ENCODE data around the gene GMNN. TPM values are rescaled to one million over a fixed set of nuclear protein-coding genes. Genes with fewer than 3 reads are reported as not detected.
A peak's percentile ranks its signal among the peaks of the same experiment; 100 is the strongest.
"Not testable (repeated sequence)": the region's sequence is repeated elsewhere in the genome, so short reads cannot be mapped to it uniquely, and the experiment has no call there.

GMNN gene
- polyA plus RNA-seq (ENCODE audit: insufficient read length): 15.7 TPM

DNA sequence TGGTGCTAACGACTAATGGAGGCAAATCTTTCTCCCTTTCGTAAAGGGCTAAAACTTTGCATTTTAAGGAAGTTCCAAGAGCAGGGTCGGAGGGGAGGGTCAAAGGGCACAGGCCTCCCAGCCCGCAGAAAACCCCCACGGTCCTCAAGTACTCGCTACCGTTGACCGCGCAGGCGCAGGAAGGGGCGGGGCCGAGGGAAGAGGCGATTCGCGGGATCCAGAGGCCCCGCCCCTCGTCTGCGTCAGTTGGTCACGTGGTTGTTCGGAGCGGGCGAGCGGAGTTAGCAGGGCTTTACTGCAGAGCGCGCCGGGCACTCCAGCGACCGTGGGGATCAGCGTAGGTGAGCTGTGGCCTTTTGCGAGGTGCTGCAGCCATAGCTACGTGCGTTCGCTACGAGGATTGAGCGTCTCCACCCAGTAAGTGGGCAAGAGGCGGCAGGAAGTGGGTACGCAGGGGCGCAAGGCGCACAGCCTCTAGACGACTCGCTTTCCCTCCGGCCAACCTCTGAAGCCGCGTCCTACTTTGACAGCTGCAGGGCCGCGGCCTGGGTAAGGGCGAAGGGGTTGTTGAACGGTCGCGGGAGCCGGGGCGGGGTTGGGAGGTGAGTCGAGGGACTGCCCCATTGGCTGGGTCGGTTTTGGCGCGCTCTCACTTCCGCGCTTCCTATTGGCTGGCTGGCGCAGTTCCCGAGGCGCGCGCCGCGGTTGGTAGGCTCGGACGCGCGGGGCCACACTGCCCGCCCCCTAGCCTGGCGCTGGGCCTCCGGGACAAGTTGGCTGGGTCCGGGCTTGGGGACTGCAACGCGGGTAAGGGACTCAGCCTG, at the start of gene GMNN:
Gene GMNN, plus strand, starts transcription at position 242 of the 824 bp plus-strand sequence. CDS start 2,310 bp downstream, outside the sequence.
- DNase-seq (ENCODE audit: low read depth): peak; percentile 90

DNA sequence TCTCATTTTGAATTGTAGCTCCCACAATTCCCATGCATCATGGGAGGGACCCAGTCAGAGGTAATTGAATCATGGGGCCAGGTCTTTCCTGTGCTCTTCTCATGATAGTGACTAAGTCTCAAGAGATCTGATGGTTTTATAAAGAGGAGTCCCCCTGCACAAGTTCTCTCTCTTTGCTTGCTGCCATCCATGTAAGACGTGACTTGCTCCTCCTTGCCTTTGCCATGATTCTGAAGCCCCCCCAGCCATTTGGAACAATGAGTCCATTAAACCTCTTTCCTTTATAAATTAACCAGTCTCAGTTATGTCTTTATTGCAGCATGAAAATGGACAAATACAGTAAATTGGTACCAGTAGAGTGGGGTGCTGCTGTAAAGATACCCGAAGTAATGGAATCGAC, 44.1 kb upstream of the GMNN start:
- DNase-seq (ENCODE audit: low read depth): not testable (repeated sequence)

DNA sequence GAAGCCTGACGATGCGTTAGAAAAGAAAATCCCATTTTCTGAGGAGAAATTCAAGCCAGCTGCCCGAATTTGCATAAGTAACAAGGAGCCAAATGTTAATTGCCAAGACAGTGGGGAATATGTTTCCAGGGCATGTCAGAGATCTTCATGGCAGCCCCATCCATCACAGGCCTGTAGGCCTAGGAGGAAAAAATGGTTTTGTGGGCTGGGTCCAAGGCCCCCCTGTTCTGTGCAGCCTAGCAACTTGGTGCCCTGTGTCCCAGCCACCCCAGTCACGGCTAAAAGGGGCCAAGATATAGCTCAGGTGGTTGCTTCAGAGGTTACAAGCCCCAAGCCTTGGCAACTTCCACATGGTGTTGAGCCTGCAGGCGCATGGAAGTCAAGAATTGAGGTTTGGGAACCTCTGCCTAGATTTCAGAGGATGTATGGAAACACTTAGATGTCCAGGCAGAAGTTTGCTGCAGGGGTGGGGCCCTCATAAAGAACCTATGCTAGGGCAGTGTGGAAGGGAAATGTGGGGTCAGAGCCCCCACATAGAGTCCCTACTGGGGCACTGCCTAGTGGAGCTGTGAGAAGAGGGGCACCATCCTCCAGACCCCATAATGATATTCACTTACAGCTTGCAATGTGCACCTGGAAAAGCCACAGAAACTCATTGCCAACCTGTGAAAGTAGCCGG, 43.1 kb upstream of the GMNN start:
- DNase-seq (ENCODE audit: low read depth): not testable (repeated sequence)

DNA sequence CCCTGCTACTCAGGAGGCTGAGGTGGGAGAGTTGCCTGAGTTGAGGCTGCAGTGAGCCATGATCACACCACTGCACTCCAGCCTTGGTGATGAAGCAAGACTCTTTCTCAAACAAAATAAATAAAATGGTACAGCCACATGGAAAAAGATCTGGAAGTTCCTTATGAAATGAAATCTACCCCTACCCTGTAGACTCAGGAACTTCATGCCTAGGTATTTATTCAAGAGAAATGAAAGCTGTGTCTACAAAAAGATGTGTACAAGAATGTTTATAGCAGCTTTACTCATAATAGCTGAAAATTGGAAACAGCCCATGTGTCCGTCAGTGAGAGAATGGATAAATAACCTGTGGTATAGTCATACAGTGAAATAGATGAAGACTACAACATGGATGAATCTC, 40.6 kb upstream of the GMNN start:
- no peak for DNase-seq (ENCODE audit: low read depth)

DNA sequence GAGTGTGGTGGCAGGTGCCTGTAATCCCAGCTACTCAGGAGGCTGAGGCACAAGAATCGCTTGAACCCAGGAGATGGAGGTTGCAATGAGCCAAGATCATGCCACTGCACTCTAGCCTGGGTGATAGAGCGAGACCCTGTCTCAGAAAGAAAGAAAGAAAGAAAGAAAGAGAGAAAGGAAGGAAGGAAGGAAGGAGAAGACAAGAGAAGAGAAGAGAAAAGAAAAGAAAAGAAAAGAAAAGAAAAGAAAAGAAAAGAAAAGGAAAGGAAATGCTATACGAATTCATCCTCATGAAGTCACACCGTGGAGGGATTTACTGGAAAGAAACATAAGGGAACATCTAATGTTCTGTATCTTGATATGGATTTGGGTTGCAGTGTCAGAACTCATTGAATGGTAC, 40.0 kb upstream of the GMNN start:
- not testable (repeated sequence) for DNase-seq (ENCODE audit: low read depth)

DNA sequence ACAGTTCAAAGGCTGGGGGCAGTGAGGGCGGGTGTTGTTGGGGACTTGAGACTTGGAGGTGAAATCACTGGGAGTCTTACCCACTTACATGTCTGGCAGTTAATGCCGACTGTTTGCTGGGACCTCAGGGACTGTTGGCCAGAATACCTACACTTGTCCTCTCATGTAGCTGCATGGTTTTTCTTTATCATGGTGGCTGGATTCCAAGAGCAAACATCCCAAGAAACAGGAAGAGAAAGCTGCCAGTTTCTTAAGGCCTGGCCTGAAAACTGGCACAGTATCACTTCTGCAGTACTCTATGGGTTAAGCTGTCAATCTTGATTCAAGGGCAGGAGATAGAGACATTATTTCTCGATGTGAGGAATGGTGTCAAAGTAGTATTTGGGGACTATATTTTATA, 36.0 kb upstream of the GMNN start:
- DNase-seq (ENCODE audit: low read depth): no peak

DNA sequence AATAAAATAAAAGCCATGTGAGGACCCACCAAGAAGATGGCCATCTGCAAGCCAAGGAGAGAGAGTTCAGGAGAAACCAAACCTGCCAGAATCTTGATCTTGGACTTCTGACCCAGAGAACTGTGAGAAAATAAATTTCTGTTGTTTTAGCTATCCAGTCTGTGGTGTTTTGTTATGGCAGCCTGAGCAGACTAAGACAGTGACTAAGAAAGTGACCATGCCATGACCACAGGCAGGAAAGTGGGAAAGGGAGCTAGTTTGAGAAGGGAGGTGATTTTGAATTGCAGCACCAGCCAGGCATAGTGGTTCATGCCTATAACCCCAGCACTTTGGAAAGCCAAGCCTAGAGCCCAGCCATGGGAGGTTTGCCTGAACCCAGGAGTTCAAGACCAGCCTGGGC, 33.9 kb upstream of the GMNN start:
- DNase-seq (ENCODE audit: low read depth): no peak

DNA sequence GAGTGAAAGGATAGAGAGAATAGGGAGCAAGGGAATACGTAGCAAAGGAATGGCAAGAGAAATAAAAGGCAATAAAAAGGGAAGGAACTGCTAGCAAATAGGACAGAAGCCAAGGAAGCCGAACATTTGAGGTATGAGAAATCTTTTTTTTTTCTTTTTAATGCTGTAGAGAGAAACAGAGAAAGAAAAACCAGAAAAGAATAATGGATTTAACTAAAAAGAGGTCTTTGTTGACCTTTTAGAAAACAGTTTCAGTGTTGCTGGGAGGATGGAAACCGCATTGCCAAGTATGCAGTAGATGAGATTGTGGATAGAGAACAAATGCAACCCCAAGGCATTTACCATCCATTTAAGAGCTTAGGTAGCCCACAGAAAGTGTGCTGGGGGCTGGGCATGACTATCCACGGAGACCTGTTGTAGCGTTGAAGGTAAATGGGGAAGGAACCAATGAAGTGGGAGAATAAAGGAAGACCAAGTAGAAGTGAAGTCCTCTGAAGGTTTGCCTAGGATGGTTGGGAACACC, 32.5 kb upstream of the GMNN start:
- DNase-seq (ENCODE audit: low read depth): no peak

DNA sequence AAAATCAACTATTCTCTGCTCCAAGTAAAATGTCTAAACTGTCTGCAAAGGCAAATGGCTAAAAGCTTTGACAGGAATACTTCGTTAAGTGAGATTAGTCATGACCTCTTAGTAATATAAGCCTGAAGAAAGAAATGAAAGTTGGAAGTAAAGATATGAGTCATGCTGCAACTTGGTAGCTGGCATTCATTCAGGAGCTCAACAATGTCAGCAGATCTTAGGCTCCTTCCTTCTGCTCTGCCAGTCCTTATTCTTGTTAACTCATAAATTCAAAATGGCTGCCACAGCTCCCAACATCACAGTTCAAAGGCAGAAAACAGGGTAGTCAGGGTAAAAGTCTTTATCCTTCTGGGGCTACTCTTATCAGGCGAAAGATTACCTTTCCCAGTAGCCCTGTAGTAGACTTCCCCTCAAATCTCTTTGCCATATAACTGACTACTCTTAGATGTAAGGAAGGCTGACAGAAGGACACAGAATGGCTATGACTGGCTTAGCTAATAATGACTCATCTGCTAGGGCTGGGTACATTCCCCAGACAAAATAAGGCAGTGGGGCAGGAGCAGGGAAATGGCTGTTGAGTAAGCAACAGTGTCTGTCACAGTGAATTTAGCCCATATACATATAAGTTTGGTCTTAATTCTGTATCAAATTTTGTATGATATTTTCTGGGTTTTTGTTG, 31.3 kb upstream of the GMNN start:
- no peak for DNase-seq (ENCODE audit: low read depth)

DNA sequence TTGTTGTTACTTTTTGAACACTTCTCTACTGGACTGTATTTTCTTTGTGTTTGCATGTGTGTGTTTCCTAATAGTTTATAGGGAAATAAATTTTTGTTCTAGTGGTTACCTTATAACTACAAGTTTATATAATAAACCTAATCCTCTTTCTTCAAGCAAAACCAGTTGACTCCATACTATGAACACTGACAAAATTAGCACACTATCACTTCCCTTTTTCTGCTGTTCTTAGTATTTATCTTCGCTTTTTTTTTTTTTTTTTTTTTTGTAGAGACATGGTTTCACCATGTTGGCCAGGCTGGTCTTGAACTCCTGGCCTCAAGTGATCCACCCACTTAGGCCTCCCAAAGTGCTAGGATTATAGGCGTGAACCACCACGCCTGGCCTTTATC, 30.8 kb upstream of the GMNN start:
- no peak for DNase-seq (ENCODE audit: low read depth)

DNA sequence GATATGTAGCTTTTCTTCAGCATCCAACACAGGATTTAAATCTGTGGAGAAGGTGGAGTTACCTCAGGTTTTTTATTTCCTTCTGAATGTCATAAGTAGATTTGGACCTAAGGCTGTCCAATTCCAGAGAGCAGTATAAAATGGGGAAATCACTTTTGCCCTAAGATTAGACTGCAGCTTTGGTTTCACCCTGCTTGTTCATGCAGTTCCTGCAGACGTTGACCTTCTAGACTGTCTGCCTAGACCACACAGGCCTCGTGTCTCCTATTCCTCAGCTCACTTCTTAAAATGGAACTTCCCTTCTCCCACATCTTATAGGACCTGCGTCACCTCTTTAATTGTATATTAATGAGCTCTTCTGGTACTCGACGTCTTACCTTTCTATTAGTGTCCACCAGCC, 29.8 kb upstream of the GMNN start:
- DNase-seq (ENCODE audit: low read depth): no peak

DNA sequence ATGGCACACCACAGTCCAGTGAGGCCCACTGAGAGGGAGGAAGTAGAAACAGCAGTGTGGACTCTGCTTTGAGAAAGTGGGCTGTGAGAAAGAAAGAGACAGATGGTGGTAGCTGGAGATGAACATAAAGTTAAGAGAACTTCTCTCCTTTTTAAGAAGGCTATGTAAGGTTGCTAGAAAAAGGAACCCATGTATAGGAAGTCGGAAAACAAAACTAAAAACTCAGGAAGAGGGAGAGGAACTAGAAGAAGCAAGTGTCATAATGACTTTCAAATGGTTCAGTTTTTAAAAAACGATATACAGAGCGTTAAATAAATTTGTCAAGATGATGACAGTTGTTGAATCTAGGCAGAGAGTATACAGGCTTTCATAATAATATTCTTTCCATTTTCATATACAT, 25.4 kb upstream of the GMNN start:
- DNase-seq (ENCODE audit: low read depth): no peak

DNA sequence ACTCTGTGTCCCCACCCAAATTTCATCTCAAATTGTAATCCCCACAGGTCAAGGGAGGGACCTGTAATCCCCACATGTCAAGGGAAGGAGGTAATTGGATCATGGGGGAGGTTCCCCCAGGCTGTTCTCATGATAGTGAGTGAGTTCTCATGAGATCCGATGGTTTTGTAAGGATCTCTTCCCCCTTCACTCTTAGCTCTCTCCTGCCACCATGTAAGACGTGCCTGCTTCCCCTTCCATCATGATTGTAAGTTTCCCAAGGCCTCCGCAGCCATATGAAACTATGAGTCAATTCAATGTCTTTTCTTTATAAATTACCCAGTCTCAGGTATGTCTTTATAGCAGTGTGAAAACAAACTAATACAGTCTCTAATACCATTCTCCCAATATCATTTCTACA, 23.9 kb upstream of the GMNN start:
- not testable (repeated sequence) for DNase-seq (ENCODE audit: low read depth)

DNA sequence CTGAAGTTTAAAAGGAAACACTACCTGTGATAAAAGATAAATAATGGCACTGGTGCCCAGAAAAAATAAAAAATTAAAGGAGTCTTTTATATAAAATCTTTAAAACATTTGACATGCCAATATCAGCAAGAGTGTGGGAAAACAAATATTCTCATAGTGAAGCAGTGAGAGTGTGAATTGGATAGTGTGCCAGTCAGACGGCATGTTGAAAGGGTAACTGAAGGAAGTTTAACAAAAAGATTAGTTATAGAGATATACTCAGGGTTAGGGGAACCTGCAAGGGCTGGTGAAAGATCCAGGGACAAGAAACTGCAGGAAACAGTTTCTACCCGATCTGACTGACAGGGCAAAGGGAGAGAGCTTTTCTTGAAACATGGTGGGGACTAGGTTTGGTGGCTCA, 22.2 kb upstream of the GMNN start:
- DNase-seq (ENCODE audit: low read depth): no peak

DNA sequence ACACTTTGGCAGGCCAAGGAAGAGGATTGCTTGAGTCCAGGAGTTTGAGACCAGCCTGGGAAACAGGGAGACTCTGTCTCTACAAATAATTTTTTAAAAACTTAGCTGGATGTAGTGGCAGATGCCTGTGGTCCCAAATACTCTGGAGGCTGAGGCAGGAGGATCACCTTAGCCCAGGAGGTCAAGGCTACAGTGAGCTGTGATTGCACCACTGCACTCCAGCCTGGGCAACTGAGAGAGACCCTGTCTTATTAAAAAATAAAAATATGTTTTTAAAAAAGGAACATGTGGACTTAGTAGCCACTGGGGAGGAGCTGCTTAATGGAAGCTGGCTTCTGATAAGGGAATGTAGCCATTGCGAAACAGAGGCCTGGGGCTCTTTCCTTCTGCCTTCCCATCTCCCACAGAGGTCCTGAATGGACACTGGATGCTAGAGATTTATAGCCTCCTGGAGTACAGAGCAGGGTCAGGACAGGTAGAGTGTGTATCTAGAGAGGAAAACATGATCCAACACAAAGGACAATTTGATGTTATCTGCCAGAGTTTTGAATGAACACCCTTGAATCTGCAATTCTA, 21.7 kb upstream of the GMNN start:
- no peak for DNase-seq (ENCODE audit: low read depth)

DNA sequence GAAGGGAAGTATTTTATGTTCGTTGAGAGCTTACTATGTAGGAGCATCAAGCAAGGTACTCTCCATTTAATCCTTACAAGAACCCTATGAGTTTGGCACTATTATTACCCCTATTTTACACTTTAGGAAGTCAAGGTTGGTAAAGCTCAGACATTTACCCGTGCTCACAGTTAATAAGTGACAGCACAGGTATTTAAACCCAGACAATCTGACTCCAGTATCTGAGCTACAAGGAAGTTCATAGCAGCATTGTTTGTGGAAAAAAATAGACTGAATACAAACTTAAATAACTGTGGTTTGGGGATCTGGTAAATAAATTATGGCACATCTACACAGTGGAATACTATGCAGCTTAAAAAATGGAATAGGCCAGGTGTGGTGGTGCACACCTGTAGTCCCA, 21.2 kb upstream of the GMNN start:
- DNase-seq (ENCODE audit: low read depth): no peak

DNA sequence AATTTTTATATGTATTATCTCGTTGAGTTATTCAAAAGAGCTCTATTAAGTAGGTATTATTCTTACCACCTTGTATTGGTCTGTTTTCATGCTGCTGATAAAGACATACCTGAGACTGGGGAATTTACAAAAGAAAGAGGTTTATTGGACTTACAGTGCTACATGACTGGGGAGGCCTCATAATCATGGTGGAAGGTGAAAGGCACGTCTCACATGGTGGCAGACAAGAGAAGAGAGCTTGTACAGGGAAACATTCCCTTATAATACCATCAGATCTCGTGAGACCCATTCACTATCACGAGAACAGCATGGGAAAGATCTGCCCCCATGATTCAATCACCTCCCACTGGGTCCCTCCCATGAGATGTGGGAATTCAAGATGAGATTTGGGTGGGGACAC, 20.4 kb upstream of the GMNN start:
- not testable (repeated sequence) for DNase-seq (ENCODE audit: low read depth)

DNA sequence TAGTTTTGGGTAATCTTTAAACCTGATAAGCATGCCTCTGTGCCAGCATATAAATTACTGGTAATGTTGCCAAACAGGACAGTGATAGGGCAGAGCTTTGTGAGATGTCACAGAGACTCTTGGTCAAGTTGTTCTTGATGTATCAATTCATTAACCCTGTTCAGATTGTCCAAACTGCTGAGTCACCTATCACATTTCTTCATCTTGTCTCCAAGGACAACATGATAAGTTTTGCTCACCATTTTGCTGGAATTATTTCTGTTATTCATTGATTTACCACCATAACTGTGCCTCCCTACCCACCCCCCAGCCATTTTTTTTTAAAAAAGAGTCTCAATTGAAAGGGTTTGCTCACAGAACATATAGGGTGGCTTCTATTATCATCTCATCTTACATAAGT, 19.5 kb upstream of the GMNN start:
- no peak for DNase-seq (ENCODE audit: low read depth)

DNA sequence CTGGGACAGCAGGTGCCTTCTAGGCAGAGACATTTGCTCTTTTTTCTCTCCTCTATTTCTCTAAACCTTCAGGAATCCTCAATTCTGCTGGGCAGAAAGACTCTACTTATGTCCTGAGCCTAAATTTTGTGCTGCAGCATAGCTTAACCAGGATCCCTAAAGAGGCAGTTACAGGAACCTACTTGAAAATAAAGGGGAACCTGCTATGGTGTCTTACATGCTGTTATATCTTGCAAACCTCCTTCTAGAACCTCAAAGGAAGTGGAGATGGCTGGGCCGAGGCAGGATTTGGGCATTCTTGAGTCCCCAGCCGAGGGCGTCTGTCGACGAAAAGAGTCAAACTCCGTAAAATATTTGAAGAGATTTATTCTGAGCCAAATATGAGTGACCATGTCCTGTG, 17.1 kb upstream of the GMNN start:
- DNase-seq (ENCODE audit: low read depth): no peak

DNA sequence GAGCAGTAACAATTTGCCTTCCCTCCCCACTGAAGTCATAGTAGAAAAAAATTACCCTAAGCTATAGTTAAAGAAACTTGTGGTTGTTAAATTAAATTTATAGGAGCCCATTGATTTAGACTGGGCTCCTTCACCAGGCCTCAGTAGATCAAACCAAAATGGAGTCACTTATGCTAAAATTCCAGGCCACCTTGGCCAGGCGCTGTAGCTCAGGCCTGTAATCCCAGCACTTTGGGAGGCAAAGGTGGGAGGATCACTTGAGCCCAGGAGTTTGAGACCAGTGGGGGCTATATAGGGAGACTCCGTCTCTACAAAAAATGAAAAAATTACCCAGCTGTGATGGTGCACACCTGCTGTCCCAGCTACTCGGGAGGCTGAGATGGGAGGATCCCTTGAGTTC, 15.0 kb upstream of the GMNN start:
- DNase-seq (ENCODE audit: low read depth): no peak

DNA sequence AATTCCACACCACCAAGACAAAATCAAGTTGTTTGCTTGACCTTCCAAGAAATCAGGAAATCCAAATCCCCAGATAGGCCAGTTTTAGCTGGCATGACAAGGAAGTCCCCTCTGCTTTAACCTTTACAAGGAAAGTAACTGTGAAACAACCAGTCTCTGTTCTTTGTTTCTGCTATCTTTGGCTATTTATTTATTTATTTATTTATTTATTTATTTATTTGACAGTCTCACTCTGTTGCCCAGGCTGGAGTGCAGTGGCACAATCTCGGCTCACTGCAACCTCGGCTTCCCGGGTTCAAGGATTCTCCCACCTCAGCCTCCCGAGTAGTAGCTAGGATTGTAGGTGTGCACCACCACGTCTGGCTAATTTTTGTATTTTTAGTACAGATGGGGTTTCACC, 14.5 kb upstream of the GMNN start:
- DNase-seq (ENCODE audit: low read depth): no peak

DNA sequence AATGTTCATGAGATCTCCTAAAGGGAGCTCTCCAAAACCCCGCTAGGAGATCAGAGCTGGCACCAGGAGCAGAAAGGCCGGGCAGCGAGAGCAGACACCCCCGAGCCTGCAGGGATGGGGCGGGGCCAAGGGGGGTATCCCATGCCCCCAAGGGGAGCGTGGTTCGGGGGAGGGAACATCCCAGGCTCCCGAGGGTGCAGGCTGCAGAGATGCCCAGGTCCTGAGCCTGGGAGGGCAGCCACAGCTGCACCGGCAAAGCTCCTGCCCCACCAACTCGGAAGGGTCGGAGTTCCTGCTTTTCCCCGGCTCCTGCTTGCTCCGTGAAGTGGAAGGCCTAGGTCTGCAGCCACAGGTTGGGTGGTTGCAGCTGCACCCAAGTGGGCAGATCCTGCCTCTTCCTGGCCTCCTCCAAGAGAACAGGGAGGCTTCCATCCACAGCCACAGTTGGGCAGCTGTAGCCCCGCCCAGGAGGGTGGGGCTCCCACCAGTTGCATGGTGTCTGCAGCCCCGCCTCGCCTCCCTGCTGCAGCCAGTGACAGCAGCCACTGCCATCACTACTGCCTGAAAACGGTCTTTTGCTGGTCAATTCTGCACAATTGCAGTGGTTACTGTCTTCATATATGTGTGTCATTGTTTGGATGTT, 13.4 kb upstream of the GMNN start:
- no peak for DNase-seq (ENCODE audit: low read depth)

Data from forelimb muscle (tissue), 1 donor.